ENCODE results near the gene ANO1.

The ANO1 gene

GRCh38 chr11:70105755-70106571, 27.8 kb downstream of the ANO1 start:
- no peaks in the 10 kb centered on the region for H4K20me1 ChIP-seq (ENCODE audit: insufficient read depth, low read length)
- no peaks in the 10 kb centered on the region for H3K4me1 ChIP-seq (ENCODE audit: low read length)
- H3K27me3 ChIP-seq (replicated peaks; ENCODE audit: insufficient read depth, low read length), result peaks cover 95% of the 10 kb centered on the region
- no peaks in the 10 kb centered on the region for H3K36me3 ChIP-seq (replicated peaks; ENCODE audit: insufficient read depth, low read length)
- no peaks in the 10 kb centered on the region for H3K9me2 ChIP-seq (replicated peaks; ENCODE audit: insufficient read depth, low read length)
- TF ChIP-seq EZH2phosphoT487 (IDR thresholded peaks at IDR 0.05; ENCODE audit: low read length) (no peak), CTCF (IDR thresholded peaks at IDR 0.05; ENCODE audit: low read length) (no peak), EZH2 (optimal IDR thresholded peaks at IDR 0.05; ENCODE audit: low read depth, low read length) (no peak)
- no peak overlapping the region for H3K4me3 ChIP-seq (ENCODE audit: low read length)
- H3K27ac ChIP-seq (ENCODE audit: low read length), result no peak overlapping the region
- H3K9ac ChIP-seq (ENCODE audit: low read length), result no peak overlapping the region
- H3K4me2 ChIP-seq (ENCODE audit: low read depth, low read length), result no peak overlapping the region
- DNase-seq, result no peak
- H2AFZ ChIP-seq (ENCODE audit: low read length), result no peak overlapping the region
- H3K79me2 ChIP-seq (ENCODE audit: low read length), result no peaks in the 10 kb centered on the region
- H3K9me3 ChIP-seq (replicated peaks; ENCODE audit: insufficient read depth, low read length), result no peaks in the 10 kb centered on the region
- H3F3A ChIP-seq (ENCODE audit: insufficient read depth, low read length), result no peaks in the 10 kb centered on the region

- no peak for DNase-seq
- no peak overlapping the region for H3K27ac ChIP-seq (ENCODE audit: low read length)
- no peaks in the 10 kb centered on the region for H3K36me3 ChIP-seq (replicated peaks; ENCODE audit: insufficient read depth, low read length)
- no peaks in the 10 kb centered on the region for H3K9me2 ChIP-seq (replicated peaks; ENCODE audit: insufficient read depth, low read length)
- TF ChIP-seq EZH2 (optimal IDR thresholded peaks at IDR 0.05; ENCODE audit: low read depth, low read length) (no peak), CTCF (IDR thresholded peaks at IDR 0.05; ENCODE audit: low read length) (no peak), EZH2phosphoT487 (IDR thresholded peaks at IDR 0.05; ENCODE audit: low read length) (no peak)
- no peak overlapping the region for H3K4me2 ChIP-seq (ENCODE audit: low read depth, low read length)
- peaks cover 95% of the 10 kb centered on the region for H3K27me3 ChIP-seq (replicated peaks; ENCODE audit: insufficient read depth, low read length)
- no peaks in the 10 kb centered on the region for H4K20me1 ChIP-seq (ENCODE audit: insufficient read depth, low read length)
- no peaks in the 10 kb centered on the region for H3K9me3 ChIP-seq (replicated peaks; ENCODE audit: insufficient read depth, low read length)
- no peaks in the 10 kb centered on the region for H3K4me1 ChIP-seq (ENCODE audit: low read length)
- H3F3A ChIP-seq (ENCODE audit: insufficient read depth, low read length), result no peaks in the 10 kb centered on the region
- H3K4me3 ChIP-seq (ENCODE audit: low read length), result no peak overlapping the region
- no peak overlapping the region for H2AFZ ChIP-seq (ENCODE audit: low read length)
- H3K79me2 ChIP-seq (ENCODE audit: low read length), result no peaks in the 10 kb centered on the region
- no peak overlapping the region for H3K9ac ChIP-seq (ENCODE audit: low read length)
These were observed 28.6 kb downstream of the ANO1 start for GRCh38 chr11:70106757-70107156.

- Histone ChIP-seq H3K4me2 (ENCODE audit: low read depth, low read length) (no peak overlapping the region), H3K9me3 (replicated peaks; ENCODE audit: insufficient read depth, low read length) (no peaks in the 10 kb centered on the region), H4K20me1 (ENCODE audit: insufficient read depth, low read length) (no peaks in the 10 kb centered on the region), H3K9ac (ENCODE audit: low read length) (no peak overlapping the region), H3K36me3 (replicated peaks; ENCODE audit: insufficient read depth, low read length) (no peaks in the 10 kb centered on the region), H3K4me1 (ENCODE audit: low read length) (no peaks in the 10 kb centered on the region), H3K79me2 (ENCODE audit: low read length) (no peaks in the 10 kb centered on the region), H3K27me3 (replicated peaks; ENCODE audit: insufficient read depth, low read length) (peaks cover 95% of the 10 kb centered on the region), H3K4me3 (ENCODE audit: low read length) (no peak overlapping the region), H3F3A (ENCODE audit: insufficient read depth, low read length) (no peaks in the 10 kb centered on the region), H2AFZ (ENCODE audit: low read length) (no peak overlapping the region), H3K27ac (ENCODE audit: low read length) (no peak overlapping the region), H3K9me2 (replicated peaks; ENCODE audit: insufficient read depth, low read length) (no peaks in the 10 kb centered on the region)
- TF ChIP-seq CTCF (IDR thresholded peaks at IDR 0.05; ENCODE audit: low read length) (no peak), EZH2phosphoT487 (IDR thresholded peaks at IDR 0.05; ENCODE audit: low read length) (no peak), EZH2 (optimal IDR thresholded peaks at IDR 0.05; ENCODE audit: low read depth, low read length) (no peak)
- DNase-seq, result no peak
These were observed 29.1 kb downstream of the ANO1 start for GRCh38 chr11:70107191-70107590.
